Esophagus squamous epithelium (tissue), 5 donors: ENCODE measurements around the gene MINDY1. TPM values are rescaled to one million over a fixed set of nuclear protein-coding genes. Genes with fewer than 3 reads are reported as not detected.

Source experiments
- DNase-seq: peaks from one replicate; lab custom pipeline; 2025; lab: John Stamatoyannopoulos, UW
- H3K27ac ChIP-seq, 4 donors: fragments of 200-600 bp; sonication (generic); one replicate each; pipeline ENCODE4 v1.5.1; 2016 to 2019; ENCODE audit warnings: mild to moderate bottlenecking in 1 of 4
- H3K27me3 ChIP-seq, 4 donors: fragments of 200-600 bp; sonication (generic); 1 replicate in 3 of 4; 2 replicates in 1 of 4; pipeline versions ENCODE4 v1.5.1 to v1.6.0; 2017 to 2021; ENCODE audit warnings: antibody characterized with exemption in 1 of 4
- H3K36me3 ChIP-seq, 3 donors: fragments of 200-600 bp; sonication (generic); one replicate each; pipeline ENCODE4 v1.5.1; 2016 to 2019
- H3K4me1 ChIP-seq, 3 donors: fragments of 200-600 bp; sonication (generic); one replicate each; pipeline ENCODE4 v1.5.1; 2017 to 2019
- H3K4me3 ChIP-seq, 4 donors: fragments of 200-600 bp; sonication (generic); 1 replicate in 3 of 4; 2 replicates in 1 of 4; pipeline ENCODE4 v1.5.1; 2016 to 2019; ENCODE audit warnings: mild to moderate bottlenecking in 2 of 4, moderate library complexity in 1 of 4
- H3K9me3 ChIP-seq, 3 donors: fragments of 200-600 bp; sonication (generic); one replicate each; pipeline ENCODE4 v1.5.1; 2016 to 2019
- CTCF ChIP-seq, 6 experiments: fragments of 450-650 bp in 4 of 6; fragments of 200-600 bp in 2 of 6; sonication (generic) in 2 of 6; IDR thresholded peaks; one replicate each; pipeline ENCODE4 v1.5.1; 2016 to 2019; ENCODE audit warnings: antibody characterized with exemption in 6 of 6, mild to moderate bottlenecking in 4 of 6, moderate library complexity in 4 of 6
- POLR2A ChIP-seq, 4 donors: fragments of 450-650 bp; IDR thresholded peaks; one replicate each; pipeline ENCODE4 v1.6.1; 2017; ENCODE audit warnings: antibody characterized with exemption in 4 of 4, mild to moderate bottlenecking in 4 of 4, moderate library complexity in 3 of 4
- WGBS, 2 donors: methylation state at CpG; one replicate each; pipeline ENCODE4 v1.1.5; 2018; 5-methylcytosine and 5-hydroxymethylcytosine counted together
- intact Hi-C: fragments of 100-400 bp; cut with DNase I; formaldehyde crosslinking; loops from one replicate; pipeline ENCODE4 v1.15.0; 2022
- total RNA-seq, 4 donors: library from RNA; depleted of rRNA; stranded (reverse); fragments of >200 nt; gene quantifications; one replicate each; pipeline ENCODE4 v1.1.0, GENCODE V29; 2016
- donor health status: DM: yes; HTN: yes; CAD: no.

The MINDY1 gene
- total RNA-seq, 4 donors from 2014 or later = 25.4 to 52.5 (median 37.1) TPM

GRCh38 chr1:151013518-151013917 lies 6.8 kb upstream of the MINDY1 start:
- Histone ChIP-seq H3K4me1 (peaks cover 8 to 46% (median 14%) of the 10 kb centered on the region in 3 donors), H3K27me3 (no peaks in the 10 kb centered on the region), H3K9me3 (no peaks in the 10 kb centered on the region), H3K4me3 (no peak overlapping the region), H3K27ac (no peak overlapping the region), H3K36me3 (peaks cover 0 to 33% (median 0%) of the 10 kb centered on the region in 3 donors)
- intact Hi-C loops = no loop called here
- DNase-seq = no peak
- 63 to 65% methylated on average over 2 of the region's 2 CpGs for whole genome bisulfite sequencing, 2 donors
- TF ChIP-seq CTCF (IDR thresholded peaks at IDR 0.05) = no peak
- TF ChIP-seq POLR2A (IDR thresholded peaks at IDR 0.05) = no peak

- 92 to 95% methylated on average over 13 to 14 of the region's 14 CpGs for WGBS, 2 donors
- H3K4me3 ChIP-seq = no peak overlapping the region
- no peak overlapping the region for H3K27ac ChIP-seq
- intact Hi-C loops = no loop called here
- no peaks in the 10 kb centered on the region for H3K9me3 ChIP-seq
- TF ChIP-seq CTCF (IDR thresholded peaks at IDR 0.05) (no peak), POLR2A (IDR thresholded peaks at IDR 0.05) (no peak)
- H3K4me1 ChIP-seq = peaks cover 8 to 49% (median 15%) of the 10 kb centered on the region in 3 donors
- DNase-seq = no peak
- no peaks in the 10 kb centered on the region for H3K27me3 ChIP-seq
- H3K36me3 ChIP-seq = peaks cover 0 to 27% (median 0%) of the 10 kb centered on the region in 3 donors
Measured at GRCh38 chr1:151012684-151013471, 6.2 kb upstream of the MINDY1 start.

GRCh38 chr1:151011154-151011850 lies 4.6 kb upstream of the MINDY1 start:
- no peaks in the 10 kb centered on the region for H3K27me3 ChIP-seq
- 60 to 65% methylated on average over 4 of the region's 4 CpGs for WGBS, 2 donors
- no peak for DNase-seq
- no peak overlapping the region for H3K27ac ChIP-seq
- intact Hi-C loops = no loop called here
- peaks cover 0 to 21% (median 0%) of the 10 kb centered on the region in 3 donors for H3K36me3 ChIP-seq
- H3K9me3 ChIP-seq = no peaks in the 10 kb centered on the region
- no peak for TF ChIP-seq POLR2A (IDR thresholded peaks at IDR 0.05)
- no peak for TF ChIP-seq CTCF (IDR thresholded peaks at IDR 0.05)
- no peak overlapping the region for H3K4me3 ChIP-seq
- peaks cover 22 to 62% (median 26%) of the 10 kb centered on the region in 3 donors for H3K4me1 ChIP-seq

- Histone ChIP-seq H3K36me3 (peaks cover 0 to 21% (median 0%) of the 10 kb centered on the region in 3 donors), H3K4me3 (no peak overlapping the region), H3K27me3 (no peaks in the 10 kb centered on the region), H3K4me1 (peaks cover 27 to 72% (median 28%) of the 10 kb centered on the region in 3 donors), H3K27ac (no peak overlapping the region), H3K9me3 (no peaks in the 10 kb centered on the region)
- intact Hi-C loops = no loop called here
- TF ChIP-seq POLR2A (IDR thresholded peaks at IDR 0.05) (no peak), CTCF (IDR thresholded peaks at IDR 0.05) (no peak)
- DNase-seq = no peak
- WGBS, 2 donors = 80% methylated on average over 2 to 3 of the region's 3 CpGs
Measured at GRCh38 chr1:151010346-151010726, 3.6 kb upstream of the MINDY1 start.
